Stimulated activated CD4-positive, alpha-beta T cell treated with anti-CD3 and anti-CD28 coated beads, Interleukin-4, amount 100 ng/mL, for 1 hour (primary cell): Measurements from ENCODE around the gene AP4M1.

ENCODE experiments used
- DNase-seq: peaks from one replicate; pipeline ENCODE4 v3.0.0-alpha.2; 2020

Gene AP4M1, protein sequence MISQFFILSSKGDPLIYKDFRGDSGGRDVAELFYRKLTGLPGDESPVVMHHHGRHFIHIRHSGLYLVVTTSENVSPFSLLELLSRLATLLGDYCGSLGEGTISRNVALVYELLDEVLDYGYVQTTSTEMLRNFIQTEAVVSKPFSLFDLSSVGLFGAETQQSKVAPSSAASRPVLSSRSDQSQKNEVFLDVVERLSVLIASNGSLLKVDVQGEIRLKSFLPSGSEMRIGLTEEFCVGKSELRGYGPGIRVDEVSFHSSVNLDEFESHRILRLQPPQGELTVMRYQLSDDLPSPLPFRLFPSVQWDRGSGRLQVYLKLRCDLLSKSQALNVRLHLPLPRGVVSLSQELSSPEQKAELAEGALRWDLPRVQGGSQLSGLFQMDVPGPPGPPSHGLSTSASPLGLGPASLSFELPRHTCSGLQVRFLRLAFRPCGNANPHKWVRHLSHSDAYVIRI

DNA sequence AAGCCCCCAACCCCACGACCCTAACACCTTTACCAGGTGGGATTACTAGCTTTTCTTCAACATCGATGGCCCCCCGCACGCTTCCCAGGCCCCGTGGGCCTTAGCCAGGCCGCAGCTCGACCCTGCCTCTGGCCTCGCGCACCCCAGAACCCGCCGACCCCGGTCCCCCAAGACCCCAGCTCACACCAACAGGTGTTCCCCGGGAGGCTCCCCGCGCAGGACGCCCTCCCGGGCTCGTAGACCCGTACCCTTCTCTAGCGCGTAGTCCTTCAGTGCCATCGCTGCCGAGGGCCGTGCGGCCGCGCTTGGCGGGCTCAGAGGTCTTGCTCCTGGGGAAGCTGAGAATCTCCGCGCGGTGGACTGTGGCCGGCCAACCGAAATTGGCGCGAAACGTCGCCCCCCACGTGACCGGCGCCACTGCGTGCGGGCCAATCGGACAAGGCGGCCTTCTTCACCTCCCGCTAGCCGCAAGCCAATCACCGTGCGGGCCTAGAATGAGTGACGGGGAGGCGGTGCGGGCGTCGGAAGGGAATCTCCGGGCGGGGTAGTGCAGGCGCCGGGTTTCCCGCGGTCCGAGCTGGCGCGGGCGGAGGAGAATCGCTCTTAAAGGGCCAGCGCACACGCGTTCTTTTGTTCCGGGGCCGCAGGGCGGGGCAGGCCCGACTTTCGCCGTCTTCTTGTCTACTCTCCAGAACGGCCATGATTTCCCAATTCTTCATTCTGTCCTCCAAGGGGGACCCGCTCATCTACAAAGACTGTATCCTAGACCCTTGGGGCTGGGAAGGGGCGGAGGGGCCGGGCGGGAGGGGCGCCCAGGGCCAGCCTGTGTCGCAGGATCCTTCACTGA is at the start of gene AP4M1, which contains the start of gene MCM7:
Gene AP4M1, plus strand, starts transcription at position 628 of the 847 bp plus-strand sequence. Its CDS starts 72 bp downstream, at position 700.
Gene MCM7, minus strand, starts transcription at position 382 of the 847 bp plus-strand sequence. Its CDS starts 103 bp downstream, at position 279.
- peak; percentile 95 for DNase-seq

DNA sequence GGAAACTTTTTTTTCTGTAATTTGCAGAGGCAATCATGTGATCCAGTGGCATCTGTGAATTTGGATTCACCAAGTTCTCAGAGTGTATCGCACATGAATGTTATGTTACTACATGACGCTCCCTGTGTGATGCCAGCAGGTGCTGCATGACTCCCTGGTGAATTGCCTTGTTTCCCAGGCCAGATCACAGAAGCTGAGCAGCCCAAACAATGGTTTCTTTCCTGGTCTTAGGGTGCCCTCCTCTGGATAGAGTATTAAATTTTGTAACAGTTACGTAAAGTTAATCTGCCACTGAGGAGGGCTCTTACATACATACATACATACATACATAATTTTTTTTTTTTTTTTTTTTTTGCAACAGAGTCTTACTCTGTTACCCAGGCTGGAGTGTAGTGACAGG is 48.2 kb upstream of the AP4M1 start:
- no peak for DNase-seq

DNA sequence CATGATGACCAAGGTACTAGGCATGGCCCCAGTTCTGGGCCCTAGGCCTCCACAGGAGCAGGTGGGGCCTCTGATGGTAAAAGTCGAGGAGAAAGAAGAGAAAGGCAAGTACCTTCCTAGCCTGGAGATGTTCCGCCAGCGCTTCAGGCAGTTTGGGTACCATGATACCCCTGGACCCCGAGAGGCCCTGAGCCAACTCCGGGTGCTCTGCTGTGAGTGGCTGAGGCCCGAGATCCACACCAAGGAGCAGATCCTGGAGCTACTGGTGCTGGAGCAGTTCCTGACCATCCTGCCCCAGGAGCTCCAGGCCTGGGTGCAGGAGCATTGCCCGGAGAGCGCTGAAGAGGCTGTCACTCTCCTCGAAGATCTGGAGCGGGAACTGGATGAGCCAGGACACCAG is 44.4 kb upstream of the AP4M1 start:
- DNase-seq: no peak

DNA sequence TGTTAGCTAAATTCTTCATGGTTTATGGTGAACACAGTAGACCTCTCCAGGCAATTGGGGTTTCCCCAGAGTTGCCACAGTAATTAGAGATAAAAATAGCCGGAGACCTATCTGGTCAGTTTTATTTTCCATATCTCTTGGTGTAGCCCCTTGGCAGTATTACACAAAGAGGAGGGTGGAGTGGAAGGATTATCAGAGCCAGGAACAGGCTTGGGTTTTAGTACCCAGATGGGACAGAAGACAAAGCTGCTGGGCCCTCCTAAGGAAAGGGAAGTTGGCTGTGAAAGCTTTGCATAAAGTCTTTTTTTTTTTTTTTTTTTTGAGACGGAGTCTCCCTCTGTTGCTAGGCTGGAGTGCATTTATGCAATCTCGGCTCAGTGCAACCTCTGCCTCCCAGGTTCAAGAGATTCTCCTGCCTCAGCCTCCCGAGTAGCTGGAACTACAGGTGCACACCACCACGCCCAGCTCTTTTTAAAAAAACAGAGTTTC is 42.1 kb upstream of the AP4M1 start:
- DNase-seq: no peak

DNA sequence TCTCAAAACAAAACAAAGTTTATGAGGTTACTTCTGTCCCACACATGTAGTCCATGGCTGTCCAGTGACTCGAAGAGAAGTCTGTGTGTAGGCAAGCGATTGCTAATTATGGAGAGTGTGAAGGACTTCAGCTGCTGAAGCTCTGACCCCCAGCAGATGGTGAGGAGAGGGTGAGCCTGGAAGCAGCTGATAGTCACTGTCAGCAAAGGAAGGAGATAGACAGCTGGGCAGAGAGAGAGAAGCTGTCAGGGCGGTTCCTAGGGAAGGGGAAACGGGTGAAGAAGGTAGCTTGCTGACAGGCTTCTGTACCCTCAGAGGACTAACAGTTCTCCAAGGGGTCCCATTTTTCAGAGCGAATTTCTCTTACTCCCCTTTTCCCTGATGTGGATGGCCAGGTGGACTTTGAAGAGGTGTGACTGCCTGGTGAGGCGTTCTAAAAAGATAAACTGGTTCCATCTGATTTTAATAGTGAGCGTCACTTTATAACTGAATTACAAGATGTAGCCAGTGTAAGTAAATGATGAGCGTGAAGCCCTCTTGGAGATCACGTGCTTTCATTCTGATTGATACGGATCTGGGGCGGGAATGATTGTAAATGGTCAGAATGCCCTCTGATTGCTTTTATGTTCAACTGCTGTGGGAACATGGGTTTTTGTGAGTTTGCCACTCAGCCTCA is 39.8 kb upstream of the AP4M1 start:
- DNase-seq: no peak

DNA sequence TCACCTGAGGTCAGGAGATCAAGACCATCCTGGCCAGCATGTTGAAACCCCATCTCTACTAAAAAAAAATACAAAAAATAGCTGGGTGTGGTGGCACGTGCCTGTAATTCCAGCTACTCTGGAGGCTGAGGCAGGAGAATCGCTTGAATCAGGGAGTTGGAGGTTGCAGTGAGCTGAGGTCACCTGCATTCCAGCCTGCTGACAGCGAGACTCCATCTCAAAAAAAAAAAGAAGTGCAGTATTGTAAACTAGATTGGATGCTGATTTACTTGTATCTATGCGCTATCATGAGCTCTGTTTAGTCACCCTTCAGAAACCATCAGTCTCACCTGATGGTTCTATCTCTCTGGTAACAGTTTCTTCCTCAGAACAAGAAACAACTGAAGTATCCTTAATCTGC is 38.1 kb upstream of the AP4M1 start:
- no peak for DNase-seq

DNA sequence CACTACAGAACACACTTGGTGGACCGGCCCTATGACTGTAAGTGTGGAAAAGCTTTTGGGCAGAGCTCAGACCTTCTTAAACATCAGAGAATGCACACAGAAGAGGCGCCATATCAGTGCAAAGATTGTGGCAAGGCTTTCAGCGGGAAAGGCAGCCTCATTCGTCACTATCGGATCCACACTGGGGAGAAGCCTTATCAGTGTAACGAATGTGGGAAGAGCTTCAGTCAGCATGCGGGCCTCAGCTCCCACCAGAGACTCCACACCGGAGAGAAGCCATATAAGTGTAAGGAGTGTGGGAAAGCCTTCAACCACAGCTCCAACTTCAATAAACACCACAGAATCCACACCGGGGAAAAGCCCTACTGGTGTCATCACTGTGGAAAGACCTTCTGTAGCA is 37.3 kb upstream of the AP4M1 start:
- no peak for DNase-seq

DNA sequence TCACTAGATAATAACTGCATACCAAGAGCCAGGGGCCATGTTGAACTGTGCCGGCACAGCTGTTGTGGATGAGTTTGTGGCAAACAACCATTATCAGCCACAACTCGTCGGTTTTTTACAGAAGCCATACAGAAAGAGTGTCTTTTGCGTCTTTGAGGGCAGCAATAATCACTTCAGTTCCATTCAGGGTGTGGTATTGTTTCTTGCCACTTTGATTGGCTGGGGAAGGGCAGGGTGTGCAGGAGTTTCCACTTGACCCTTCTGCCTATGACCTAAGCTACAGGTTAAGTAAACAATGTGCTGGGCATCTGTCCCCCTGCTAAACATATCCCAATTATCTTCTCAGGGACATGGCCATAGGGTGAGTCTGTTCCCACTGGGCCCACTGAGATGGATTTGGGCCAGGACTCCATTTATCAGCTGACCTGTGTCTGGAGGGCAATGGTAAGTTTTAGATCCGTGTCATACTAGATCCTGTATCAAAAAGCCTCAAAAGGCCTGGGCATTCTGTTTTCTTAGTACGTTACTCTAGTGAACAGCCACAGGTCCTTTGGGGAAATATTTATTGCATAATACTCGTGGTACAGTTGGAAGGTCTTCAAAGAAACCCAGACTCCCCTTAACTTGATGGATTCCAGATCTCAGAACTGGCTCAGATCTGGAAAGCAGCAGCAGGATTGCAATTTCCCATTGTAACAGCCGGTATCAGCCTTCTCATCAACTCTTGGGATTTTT is 35.8 kb upstream of the AP4M1 start:
- no peak for DNase-seq

DNA sequence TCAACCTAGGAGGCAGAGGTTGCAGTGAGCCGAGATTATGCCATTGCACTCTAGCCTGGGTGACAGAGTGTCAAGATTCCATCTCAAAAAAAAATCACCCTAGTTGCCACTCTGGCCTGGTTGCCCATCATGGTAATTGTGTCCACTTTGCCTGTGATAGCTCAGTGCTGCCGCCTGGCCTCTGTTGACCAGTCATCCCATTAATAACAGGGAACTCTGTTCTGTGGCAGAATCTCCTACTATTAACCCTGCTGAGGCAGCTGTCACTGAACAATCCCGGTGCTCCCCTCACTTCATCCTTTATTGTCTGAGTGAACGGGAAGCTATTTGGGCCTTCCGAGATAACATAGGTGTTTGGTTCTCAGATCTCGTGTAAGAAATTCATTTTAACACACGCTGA is 34.5 kb upstream of the AP4M1 start:
- DNase-seq: no peak

DNA sequence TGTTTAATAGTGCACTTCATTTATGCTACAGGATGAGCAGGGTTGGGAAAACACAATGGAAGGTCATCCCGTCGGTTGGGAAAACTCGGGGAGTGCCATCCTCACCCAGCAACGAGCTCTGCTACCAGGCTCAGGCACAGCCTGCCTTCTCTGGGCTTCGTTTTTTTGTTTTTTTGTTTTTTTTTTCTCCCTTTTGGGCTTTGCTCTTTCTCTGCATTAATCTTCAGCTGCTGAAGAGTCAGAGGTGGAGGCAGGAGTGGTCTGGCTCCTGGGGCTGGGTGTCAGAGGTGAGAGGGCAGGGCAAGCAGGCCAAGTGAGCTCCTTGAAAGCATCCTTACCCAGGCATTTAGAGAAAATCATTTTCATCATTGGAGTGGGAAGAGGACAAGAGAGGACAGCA is 31.5 kb upstream of the AP4M1 start:
- DNase-seq: no peak

DNA sequence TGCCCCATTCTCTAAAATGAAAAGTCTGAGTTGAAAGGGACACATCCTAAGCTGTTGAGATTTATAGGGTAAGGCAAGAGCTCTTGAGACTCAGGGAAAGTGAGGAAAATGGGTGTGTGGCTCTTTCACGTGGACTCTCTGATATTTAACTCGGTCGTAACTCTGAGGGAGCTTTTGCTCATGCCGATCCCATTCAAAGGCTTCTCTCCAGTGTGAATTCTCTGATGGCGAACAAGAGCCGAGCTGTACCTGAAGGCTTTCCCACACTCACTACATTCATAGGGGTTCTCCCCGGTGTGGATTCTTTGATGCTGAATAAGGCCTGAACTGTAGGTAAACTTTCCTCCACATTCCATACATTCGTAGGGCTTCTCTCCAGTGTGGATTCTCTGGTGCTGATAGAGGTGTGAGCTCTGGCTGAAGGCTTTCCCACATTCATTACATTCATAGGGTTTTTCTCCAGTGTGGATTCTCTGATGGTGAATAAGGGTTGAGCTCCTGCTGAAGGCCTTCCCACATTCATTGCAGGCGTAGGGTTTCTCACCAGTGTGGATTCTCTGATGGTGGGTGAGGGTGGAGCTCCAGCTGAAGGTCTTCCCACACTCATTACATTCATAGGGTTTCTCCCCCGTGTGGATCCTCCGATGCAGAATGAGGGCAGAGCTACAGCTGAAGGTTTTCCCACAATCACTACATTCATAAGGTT is 30.3 kb upstream of the AP4M1 start:
- DNase-seq: no peak

DNA sequence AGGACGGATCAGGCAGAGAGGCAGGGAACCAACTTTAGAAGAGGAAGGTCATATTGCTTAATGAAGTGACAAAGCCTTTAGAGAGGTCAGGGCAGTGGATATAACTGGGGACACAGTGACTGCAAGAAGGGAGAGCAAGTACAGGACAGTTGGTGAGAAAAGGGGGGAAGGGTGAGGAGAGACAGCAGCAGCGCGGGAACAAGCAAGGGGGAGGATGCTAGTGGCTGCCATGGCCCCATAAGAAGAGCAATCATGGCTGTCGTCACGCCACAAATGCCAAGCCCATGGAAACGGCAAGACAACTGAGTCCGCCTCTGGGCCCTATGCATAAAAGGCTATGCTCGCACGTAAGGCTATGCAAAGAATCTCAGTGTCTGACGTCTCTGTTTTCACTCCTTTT is 29.0 kb upstream of the AP4M1 start:
- DNase-seq: no peak

DNA sequence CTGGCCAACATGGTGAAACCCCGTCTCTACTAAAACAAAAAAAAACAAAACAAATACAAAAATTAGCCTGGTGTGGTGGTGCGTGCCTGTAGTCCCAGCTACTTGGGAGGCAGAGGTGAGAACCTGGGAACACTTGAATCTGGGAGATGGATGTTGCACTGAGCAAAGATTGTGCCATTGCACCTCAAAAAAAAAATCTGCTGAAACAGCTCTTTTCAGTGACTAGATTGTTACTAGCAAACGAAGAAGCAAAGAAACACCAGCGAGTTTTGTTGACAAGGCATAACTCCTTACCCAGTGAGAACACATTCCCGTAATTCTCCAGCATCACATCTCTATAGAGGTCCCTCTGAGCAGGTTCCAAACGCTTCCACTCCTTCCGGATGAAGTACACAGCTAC is 26.6 kb upstream of the AP4M1 start:
- no peak for DNase-seq

DNA sequence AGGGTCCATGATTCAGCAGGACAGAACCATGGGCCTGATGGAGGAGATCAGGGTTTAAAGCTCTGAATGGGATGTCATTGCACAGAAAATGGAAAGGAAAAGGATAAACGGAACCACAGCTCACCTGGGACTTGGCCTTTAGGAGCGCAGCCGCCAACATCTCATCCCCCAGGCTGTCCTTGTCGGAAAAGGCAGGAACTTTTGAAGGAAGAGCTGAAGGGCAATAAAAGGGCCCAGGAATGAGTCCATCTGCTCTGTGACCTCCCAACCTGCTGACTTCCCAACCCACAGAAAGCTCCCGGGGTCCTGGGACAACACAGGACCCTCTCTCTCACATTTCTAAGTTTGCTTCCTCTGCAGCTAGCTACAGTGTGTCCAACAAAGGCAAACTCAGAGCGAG is 26.0 kb upstream of the AP4M1 start:
- DNase-seq: no peak

DNA sequence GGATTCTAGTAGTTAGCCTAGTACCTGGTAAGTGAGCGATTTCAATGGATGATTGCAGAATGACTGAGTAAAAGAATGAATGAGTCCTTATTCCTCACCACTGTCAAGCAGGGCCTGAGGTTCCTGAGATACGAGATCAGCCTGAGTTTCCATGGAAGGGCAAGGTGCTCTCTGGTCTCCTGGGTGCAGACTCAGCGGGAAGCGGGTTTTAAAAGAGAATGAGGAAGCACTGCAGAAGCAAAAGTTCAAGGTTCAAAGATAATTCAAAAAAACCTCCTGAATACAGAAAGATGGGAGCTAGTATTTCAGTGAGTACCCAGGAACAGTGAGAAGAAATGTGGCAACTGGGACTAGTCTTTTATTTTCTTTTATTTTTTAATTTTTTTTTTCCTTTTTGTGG is 24.2 kb upstream of the AP4M1 start:
- no peak for DNase-seq

DNA sequence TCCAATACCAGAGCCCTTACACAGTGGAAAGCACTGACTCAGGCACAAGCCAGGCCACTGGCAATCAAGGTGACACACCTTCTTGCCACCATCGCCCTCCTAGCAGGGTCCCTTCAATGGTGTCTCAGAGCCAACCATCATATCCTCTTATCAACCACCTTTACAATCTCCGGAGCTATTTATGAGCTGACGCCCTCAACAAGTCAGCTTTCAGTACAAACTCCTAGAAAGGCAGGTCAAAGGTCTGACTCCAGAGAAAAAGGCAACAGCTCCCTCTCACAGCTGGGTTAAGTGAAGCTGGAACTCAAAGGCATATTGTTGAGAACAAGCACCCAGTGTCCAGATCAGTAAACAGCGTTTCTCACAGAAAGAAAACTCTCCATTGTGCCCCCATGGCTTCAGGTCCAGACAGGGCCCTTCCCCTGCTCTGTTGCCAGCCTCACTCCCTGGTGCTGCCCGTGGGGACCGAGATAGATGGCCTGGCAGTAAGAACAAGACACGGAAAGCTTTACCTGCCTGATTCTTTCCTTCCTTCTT is 22.4 kb upstream of the AP4M1 start:
- DNase-seq: no peak

DNA sequence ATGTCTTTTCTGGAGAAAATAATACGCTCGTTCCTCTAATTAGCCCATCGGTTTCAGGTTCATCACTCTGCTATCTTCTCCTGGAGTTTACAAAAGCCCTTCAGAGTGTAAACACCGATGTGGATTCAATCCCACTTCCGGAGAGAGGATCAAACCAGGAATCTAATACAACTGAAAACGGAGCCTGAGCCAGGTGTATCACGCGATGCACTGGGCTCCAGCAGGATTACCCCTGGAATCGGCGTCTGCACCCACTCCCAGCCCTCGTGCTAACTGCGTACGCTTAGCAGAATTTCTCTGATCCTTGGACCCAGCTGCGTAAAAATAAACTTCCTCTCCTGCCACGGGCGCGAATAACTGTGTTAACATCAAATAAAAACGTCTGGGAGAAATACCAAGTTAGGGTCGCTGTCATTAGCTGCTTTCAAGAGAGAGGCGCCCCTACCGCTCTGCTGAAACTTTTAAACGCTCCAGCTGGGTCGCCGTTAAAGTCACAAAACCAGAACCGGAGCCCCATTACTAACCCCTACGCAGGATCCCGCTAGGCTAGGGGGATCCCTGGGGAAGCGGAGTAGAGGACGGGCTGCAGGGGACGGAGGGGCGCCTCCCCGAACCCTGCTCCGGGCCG is 20.4 kb upstream of the AP4M1 start:
- no peak for DNase-seq

DNA sequence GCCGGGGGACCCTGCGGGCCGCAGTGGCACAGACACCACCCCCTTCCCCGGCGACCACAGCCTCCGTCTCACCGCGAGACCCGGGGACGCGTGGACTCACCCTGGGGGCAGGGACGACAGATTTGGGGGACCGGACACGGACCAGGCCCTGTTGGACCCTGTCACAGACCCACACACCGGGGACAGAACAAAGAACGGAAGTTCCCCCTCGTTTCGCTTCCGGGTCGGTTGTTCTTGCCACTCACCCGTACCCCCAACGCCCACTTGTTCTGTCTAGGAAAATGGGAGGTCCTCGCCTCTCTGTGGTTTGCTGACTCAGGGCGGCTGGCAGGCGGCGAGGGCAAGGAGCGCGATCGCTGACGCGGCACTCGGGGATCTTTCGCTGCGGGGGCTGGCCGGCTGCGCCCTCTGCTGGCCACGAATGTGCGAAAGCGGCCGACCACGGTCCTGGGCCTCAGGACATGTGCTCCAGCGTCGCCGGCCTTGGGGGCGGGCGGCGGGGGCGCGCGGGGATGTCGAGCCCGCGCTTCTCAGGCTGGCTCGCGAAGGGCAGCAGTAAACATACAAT is 19.8 kb upstream of the AP4M1 start, which contains the start of gene ZNF3:
Gene ZNF3, minus strand, starts transcription at position 189 of the 568 bp plus-strand sequence. CDS start 4,366 bp downstream, outside the sequence.
- DNase-seq: peak; percentile 97

DNA sequence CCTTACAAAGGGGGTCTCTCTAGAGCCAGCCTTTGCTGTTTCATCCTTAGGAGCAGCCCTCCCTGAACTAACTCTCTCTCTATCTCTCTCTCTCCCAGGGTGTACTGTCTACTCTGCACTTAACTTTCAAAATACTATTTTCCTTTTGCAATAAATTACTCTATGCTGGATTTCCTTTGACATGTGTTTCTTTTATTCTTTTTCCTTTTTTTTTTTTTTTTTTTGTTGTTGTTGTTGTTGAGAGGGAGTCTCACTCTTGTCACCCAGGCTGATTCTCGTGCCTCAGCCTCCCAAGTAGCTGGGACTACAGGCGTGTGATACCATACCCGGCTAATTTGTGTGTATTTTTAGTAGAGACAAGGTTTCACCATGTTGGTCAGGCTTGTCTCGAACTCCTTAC is 18.5 kb upstream of the AP4M1 start:
- DNase-seq: no peak

DNA sequence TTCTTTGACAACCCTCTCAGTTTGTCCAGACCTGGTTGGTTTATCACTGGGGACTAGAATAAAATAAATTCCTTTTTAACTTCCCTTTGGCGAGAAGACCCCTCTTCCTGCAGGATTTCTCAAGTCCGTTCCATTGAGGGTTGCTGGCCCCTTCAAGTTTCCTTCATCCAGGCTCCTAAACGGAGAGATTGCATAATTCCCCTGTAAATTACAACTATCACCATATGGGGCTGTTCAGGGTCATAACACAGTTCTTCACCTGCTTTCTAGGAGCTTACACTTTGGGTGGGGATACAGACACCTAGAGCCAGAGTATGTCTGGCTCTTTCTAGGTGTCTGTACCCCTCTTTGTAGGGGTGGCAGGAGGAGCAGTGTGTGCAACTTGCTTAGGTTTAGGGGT is 15.9 kb upstream of the AP4M1 start:
- DNase-seq: no peak
